Neural cell (in vitro differentiated cells): ENCODE measurements around the gene EPC1. TPM values are rescaled to one million over a fixed set of nuclear protein-coding genes. Genes with fewer than 3 reads are reported as not detected.

Source experiments
- H2AFZ ChIP-seq: fragments of 200-600, 300-800 bp; sonication (generic), shearing (Covaris generic); 2 replicates; pipeline ENCODE4 v1.6.0; 2014; ENCODE audit warnings: low read depth, mild to moderate bottlenecking, antibody characterized with exemption, low read length, moderate library complexity
- H3F3A ChIP-seq: fragments of 200-600 bp; shearing (Covaris generic); 2 replicates; pipeline ENCODE4 v1.6.1; 2016; ENCODE audit warnings: mild to moderate bottlenecking, moderate library complexity, mixed read lengths, antibody characterized with exemption, low read length; ENCODE audit not compliant: insufficient read depth, poor library complexity, severe bottlenecking
- H3K27ac ChIP-seq: fragments of 200-600, 300-800 bp; sonication (generic), shearing (Covaris generic); 2 replicates; pipeline ENCODE4 v1.5.1; 2014; ENCODE audit warnings: mild to moderate bottlenecking, low read length, moderate library complexity
- H3K27me3 ChIP-seq: fragments of 300-800, 200-600 bp; sonication (generic), shearing (Covaris generic); 2 replicates; pipeline ENCODE4 v1.6.0; 2014; ENCODE audit warnings: mild to moderate bottlenecking, low read depth, low read length, moderate library complexity; ENCODE audit not compliant: insufficient read depth
- H3K36me3 ChIP-seq: fragments of 300-800, 200-600 bp; sonication (generic), shearing (Covaris generic); 2 replicates; pipeline ENCODE4 v1.5.1; 2014; ENCODE audit warnings: mild to moderate bottlenecking, antibody characterized with exemption, low read length, moderate library complexity; ENCODE audit not compliant: insufficient read depth
- H3K4me2 ChIP-seq: fragments of 300-800, 200-600 bp; sonication (generic), shearing (Covaris generic); 2 replicates; pipeline ENCODE4 v1.6.0; 2014; ENCODE audit warnings: mild to moderate bottlenecking, low read length
- H3K4me3 ChIP-seq: fragments of 300-800, 200-600 bp; sonication (generic), shearing (Covaris generic); 2 replicates; pipeline ENCODE4 v1.5.1; 2014; ENCODE audit warnings: mild to moderate bottlenecking, low read length, moderate library complexity
- H3K79me2 ChIP-seq: fragments of 200-600 bp; shearing (Covaris generic); replicated peaks from 2 replicates; pipeline ENCODE4 v1.6.0; 2014; ENCODE audit warnings: mild to moderate bottlenecking, low read length, moderate library complexity; ENCODE audit not compliant: insufficient read depth
- H3K9ac ChIP-seq: fragments of 300-800, 200-600 bp; sonication (generic), shearing (Covaris generic); 2 replicates; pipeline ENCODE4 v1.6.1; 2016; ENCODE audit warnings: mild to moderate bottlenecking, low read length, mixed read lengths
- H3K9me2 ChIP-seq: fragments of 200-600 bp; shearing (Covaris generic); 2 replicates; pipeline ENCODE4 v1.6.1; 2016; ENCODE audit warnings: mild to moderate bottlenecking, low read length, mixed read lengths; ENCODE audit not compliant: insufficient read depth
- H3K9me3 ChIP-seq: fragments of 200-600, 300-800 bp; sonication (generic), shearing (Covaris generic); 2 replicates; pipeline ENCODE4 v1.6.1; 2016; ENCODE audit warnings: mild to moderate bottlenecking, mixed run types, low read length, moderate library complexity, mixed read lengths
- H4K20me1 ChIP-seq: fragments of 200-600 bp; shearing (Covaris generic); 2 replicates; pipeline ENCODE4 v1.6.1; 2016; ENCODE audit warnings: mild to moderate bottlenecking, mixed run types; ENCODE audit not compliant: insufficient read depth
- EP300 ChIP-seq: fragments of 450-650 bp; conservative IDR thresholded peaks from 2 replicates; pipeline ENCODE4 v1.6.1; 2014; ENCODE audit warnings: antibody characterized with exemption, mild to moderate bottlenecking, moderate library complexity; ENCODE audit not compliant: poor library complexity, severe bottlenecking
- EZH2 ChIP-seq: fragments of 200-600, 300-800 bp; shearing (Covaris generic), sonication (generic); IDR thresholded peaks from 2 replicates; pipeline ENCODE4 v1.6.1; 2014; ENCODE audit warnings: antibody characterized with exemption, low read length, borderline replicate concordance, mild to moderate bottlenecking; ENCODE audit not compliant: insufficient read depth, poor library complexity, severe bottlenecking
- MXI1 ChIP-seq: fragments of 450-650 bp; conservative IDR thresholded peaks from 2 replicates; pipeline ENCODE4 v1.6.1; 2014; ENCODE audit warnings: antibody characterized with exemption, mild to moderate bottlenecking; ENCODE audit not compliant: poor library complexity, severe bottlenecking
- POLR2AphosphoS5 ChIP-seq: IDR thresholded peaks from 2 replicates; pipeline ENCODE4 v1.6.1; 2012
- RAD21 ChIP-seq: fragments of 450-650 bp; conservative IDR thresholded peaks from 2 replicates; pipeline ENCODE4 v1.6.1; 2014; ENCODE audit warnings: antibody characterized with exemption, mild to moderate bottlenecking, moderate library complexity
- REST ChIP-seq: IDR thresholded peaks from 2 replicates; pipeline ENCODE4 v1.6.1; 2012; ENCODE audit warnings: borderline replicate concordance
- SMC3 ChIP-seq: fragments of 450-650 bp; conservative IDR thresholded peaks from 2 replicates; pipeline ENCODE4 v1.6.1; 2014; ENCODE audit warnings: antibody characterized with exemption, mild to moderate bottlenecking, moderate library complexity; ENCODE audit not compliant: poor library complexity
- TAF1 ChIP-seq: IDR thresholded peaks from 2 replicates; pipeline ENCODE4 v1.6.1; 2012; ENCODE audit warnings: low read depth
- polyA plus RNA-seq: library from polyadenylated mRNA; depleted of rRNA; stranded (reverse); fragments of >200 nt; gene quantifications from 2 replicates; pipeline ENCODE4 v1.2.3, GENCODE V29; 2014
- TF ChIP-seq, protein P1 (sequence below): fragments of 450-650 bp; IDR thresholded peaks from 2 replicates; pipeline ENCODE4 v1.5.1; 2014; ENCODE audit warnings: antibody characterized with exemption, mild to moderate bottlenecking, moderate library complexity; ENCODE audit not compliant: poor library complexity, severe bottlenecking

EPC1 gene
- polyA plus RNA-seq, 1 donor from 2014 or later, result 137 TPM

DNA sequence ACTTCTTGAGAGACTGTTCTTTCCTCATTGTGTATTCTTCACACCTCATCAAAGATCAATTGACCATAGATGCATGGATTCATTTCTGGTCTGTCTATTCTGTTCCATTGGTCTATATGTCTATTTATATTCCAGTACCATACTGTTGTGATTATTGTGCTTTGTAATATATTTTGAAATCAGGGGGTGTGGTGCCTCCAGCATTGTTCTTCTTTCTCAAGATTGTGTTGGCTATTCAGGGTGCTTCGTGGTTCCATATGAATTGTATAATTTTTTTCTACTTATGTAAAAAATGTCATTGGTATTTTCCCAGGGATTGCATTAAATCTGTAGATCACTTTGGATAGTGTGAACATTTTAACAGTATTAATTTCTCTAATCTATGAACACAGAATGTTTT, 106.5 kb downstream of the EPC1 start:
- Histone ChIP-seq H3K9me2 (no peaks in the 10 kb centered on the region), H2AFZ (no peak overlapping the region), H3K79me2 (no peaks in the 10 kb centered on the region), H3F3A (no peaks in the 10 kb centered on the region), H3K9ac (no peak overlapping the region), H4K20me1 (no peaks in the 10 kb centered on the region), H3K4me3 (no peak overlapping the region), H3K27me3 (no peaks in the 10 kb centered on the region), H3K4me2 (no peak overlapping the region), H3K36me3 (no peaks in the 10 kb centered on the region), H3K27ac (no peak overlapping the region), H3K9me3 (no peaks in the 10 kb centered on the region)
- TF ChIP-seq TAF1, result no peak
- TF ChIP-seq RAD21, result no peak
- no peak for TF ChIP-seq POLR2AphosphoS5
- no peak for TF ChIP-seq SMC3
- TF ChIP-seq, protein P1, sequence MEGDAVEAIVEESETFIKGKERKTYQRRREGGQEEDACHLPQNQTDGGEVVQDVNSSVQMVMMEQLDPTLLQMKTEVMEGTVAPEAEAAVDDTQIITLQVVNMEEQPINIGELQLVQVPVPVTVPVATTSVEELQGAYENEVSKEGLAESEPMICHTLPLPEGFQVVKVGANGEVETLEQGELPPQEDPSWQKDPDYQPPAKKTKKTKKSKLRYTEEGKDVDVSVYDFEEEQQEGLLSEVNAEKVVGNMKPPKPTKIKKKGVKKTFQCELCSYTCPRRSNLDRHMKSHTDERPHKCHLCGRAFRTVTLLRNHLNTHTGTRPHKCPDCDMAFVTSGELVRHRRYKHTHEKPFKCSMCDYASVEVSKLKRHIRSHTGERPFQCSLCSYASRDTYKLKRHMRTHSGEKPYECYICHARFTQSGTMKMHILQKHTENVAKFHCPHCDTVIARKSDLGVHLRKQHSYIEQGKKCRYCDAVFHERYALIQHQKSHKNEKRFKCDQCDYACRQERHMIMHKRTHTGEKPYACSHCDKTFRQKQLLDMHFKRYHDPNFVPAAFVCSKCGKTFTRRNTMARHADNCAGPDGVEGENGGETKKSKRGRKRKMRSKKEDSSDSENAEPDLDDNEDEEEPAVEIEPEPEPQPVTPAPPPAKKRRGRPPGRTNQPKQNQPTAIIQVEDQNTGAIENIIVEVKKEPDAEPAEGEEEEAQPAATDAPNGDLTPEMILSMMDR, result no peak
- no peak for TF ChIP-seq EP300
- TF ChIP-seq EZH2, result no peak
- TF ChIP-seq MXI1, result no peak

DNA sequence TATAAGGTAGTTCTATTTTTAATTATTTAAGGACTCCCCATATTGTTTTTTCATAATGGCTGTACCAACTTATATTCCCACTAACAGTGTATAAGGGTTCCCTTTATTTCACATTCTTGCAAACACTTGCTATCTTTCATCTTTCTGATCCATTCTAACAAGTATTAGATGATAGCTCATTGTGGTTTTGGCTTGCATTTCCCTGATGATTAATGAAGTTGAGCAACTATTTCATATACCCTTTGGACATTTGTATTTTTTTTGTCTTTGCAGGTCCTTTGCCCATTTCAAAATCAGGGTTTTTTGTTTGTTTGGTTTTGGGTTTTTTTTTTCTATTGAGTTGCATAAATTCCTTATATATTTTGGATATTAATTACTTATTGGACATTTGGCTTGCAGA, 107.2 kb downstream of the EPC1 start:
- Histone ChIP-seq H3K36me3 (no peaks in the 10 kb centered on the region), H3K9me3 (no peaks in the 10 kb centered on the region)
- TF ChIP-seq SMC3 (no peak), RAD21 (no peak), POLR2AphosphoS5 (no peak), REST (no peak), EP300 (no peak), TAF1 (no peak), MXI1 (no peak), EZH2 (no peak)
- TF ChIP-seq, protein P1, result no peak

More for the DNA sequence above, 107.2 kb downstream of the EPC1 start:
- Histone ChIP-seq H3K4me3 (no peak overlapping the region), H2AFZ (no peak overlapping the region), H3K79me2 (no peaks in the 10 kb centered on the region), H3K9me2 (no peaks in the 10 kb centered on the region), H3K27me3 (no peaks in the 10 kb centered on the region), H3F3A (no peaks in the 10 kb centered on the region), H3K4me2 (no peak overlapping the region), H4K20me1 (no peaks in the 10 kb centered on the region), H3K9ac (no peak overlapping the region), H3K27ac (no peak overlapping the region)
